Activated naive CD8-positive, alpha-beta T cell (primary cell): ENCODE data around the gene EPB41.
"Not testable (repeated sequence)": the region's sequence is repeated elsewhere in the genome, so short reads cannot be mapped to it uniquely, and the experiment has no call there.

Experiments
- H3K27ac Mint-ChIP-seq: one replicate; pipeline ENCODE4 v1.8.0; 2021; ENCODE audit warnings: mixed read lengths
- H3K27me3 Mint-ChIP-seq: one replicate; pipeline ENCODE4 v1.8.0; 2021; ENCODE audit warnings: mixed read lengths
- H3K36me3 Mint-ChIP-seq: one replicate; pipeline ENCODE4 v1.8.0; 2021; ENCODE audit warnings: mixed read lengths
- H3K4me1 Mint-ChIP-seq: one replicate; pipeline ENCODE4 v1.8.0; 2021; ENCODE audit warnings: low read depth, mixed read lengths
- H3K4me3 Mint-ChIP-seq: one replicate; pipeline ENCODE4 v1.8.0; 2021; ENCODE audit warnings: mild to moderate bottlenecking, mixed read lengths
- H3K9me3 Mint-ChIP-seq: one replicate; pipeline ENCODE4 v1.8.0; 2021; ENCODE audit warnings: low read depth, mixed read lengths

The EPB41 gene

GRCh38 chr1:29144178-29144577 lies 229.8 kb downstream of the EPB41 start:
- no peak overlapping the region for H3K27ac Mint-ChIP-seq
- no peak overlapping the region for H3K4me3 Mint-ChIP-seq
- no peaks in the 10 kb centered on the region for H3K4me1 Mint-ChIP-seq
- peaks cover 16% of the 10 kb centered on the region for H3K36me3 Mint-ChIP-seq
- no peaks in the 10 kb centered on the region for H3K27me3 Mint-ChIP-seq
- H3K9me3 Mint-ChIP-seq: peaks cover 4% of the 10 kb centered on the region

GRCh38 chr1:29145739-29146437 lies 231.5 kb downstream of the EPB41 start:
- peak overlapping the region; percentile 7 for H3K27ac Mint-ChIP-seq
- no peaks in the 10 kb centered on the region for H3K4me1 Mint-ChIP-seq
- H3K27me3 Mint-ChIP-seq: no peaks in the 10 kb centered on the region
- H3K4me3 Mint-ChIP-seq: no peak overlapping the region
- H3K36me3 Mint-ChIP-seq: peaks cover 20% of the 10 kb centered on the region
- H3K9me3 Mint-ChIP-seq: peaks cover 4% of the 10 kb centered on the region

GRCh38 chr1:29148656-29149491 lies 234.5 kb downstream of the EPB41 start:
- Mint-ChIP-seq H3K4me3 (no peak overlapping the region), H3K36me3 (peaks cover 17% of the 10 kb centered on the region), H3K27ac (no peak overlapping the region), H3K27me3 (no peaks in the 10 kb centered on the region), H3K9me3 (peaks cover 4% of the 10 kb centered on the region), H3K4me1 (no peaks in the 10 kb centered on the region)

DNA sequence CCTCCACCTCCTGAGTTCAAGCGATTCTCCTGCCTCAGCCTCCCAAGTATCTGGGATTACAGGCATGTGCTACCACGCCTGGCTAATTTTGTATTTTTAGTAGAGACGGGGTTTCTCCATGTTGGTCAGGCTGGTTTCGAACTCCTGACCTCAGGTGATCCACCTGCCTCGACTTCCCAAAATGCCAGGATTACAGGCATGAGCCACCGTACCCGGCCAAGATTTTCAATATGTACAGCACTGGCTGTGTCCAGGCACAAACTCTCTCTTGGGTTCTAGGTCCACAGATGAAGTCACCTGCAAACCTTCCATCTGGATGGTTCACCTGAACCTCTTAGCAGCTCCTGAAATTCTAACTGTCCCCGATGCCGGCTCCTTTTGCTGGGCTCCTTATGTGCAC lies 236.0 kb downstream of the EPB41 start:
- not testable (repeated sequence) for H3K4me1 Mint-ChIP-seq, H3K4me3 Mint-ChIP-seq, H3K27ac Mint-ChIP-seq, H3K27me3 Mint-ChIP-seq, H3K9me3 Mint-ChIP-seq
- H3K36me3 Mint-ChIP-seq: peaks cover 19% of the 10 kb centered on the region

GRCh38 chr1:29152046-29152805 lies 237.9 kb downstream of the EPB41 start:
- Mint-ChIP-seq H3K27ac (no peak overlapping the region), H3K4me1 (no peaks in the 10 kb centered on the region), H3K9me3 (no peaks in the 10 kb centered on the region), H3K36me3 (peaks cover 13% of the 10 kb centered on the region), H3K4me3 (no peak overlapping the region), H3K27me3 (no peaks in the 10 kb centered on the region)

DNA sequence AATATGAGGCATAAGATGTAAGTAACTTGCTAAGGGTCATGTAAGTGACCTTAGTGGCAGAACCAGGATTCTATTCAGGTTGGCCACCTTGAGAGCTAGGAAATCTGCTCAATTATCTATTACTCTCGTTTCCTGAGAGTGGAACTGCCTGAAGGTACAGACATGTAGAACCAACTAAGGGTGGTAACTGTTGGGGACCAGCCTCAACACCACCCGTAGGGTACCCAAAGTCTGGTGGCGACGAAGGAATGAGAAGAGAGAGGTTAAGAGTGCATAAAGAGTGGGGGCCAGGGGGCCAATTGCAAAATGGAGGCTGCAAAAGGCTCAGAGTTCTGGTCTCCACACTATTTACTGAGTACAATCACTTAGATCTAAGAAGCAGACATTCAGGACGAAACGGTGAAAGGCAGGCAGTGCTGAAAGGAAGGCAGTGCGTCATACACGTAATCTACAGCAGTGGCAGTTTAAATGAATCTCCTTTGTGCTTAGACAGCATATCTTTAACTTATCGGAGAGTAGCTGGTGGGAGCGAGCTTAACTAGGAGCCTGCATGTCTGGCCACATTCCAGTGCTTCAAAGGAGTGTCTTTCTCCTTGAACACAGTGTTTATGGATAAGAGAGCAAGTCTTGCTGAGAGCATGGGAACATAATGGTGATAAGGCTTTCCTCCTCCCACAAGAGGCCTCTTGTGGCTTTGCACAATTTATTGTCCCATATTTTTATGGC lies 242.3 kb downstream of the EPB41 start:
- no peak overlapping the region for H3K27ac Mint-ChIP-seq
- no peak overlapping the region for H3K4me3 Mint-ChIP-seq
- no peaks in the 10 kb centered on the region for H3K9me3 Mint-ChIP-seq
- peaks cover 7% of the 10 kb centered on the region for H3K36me3 Mint-ChIP-seq
- no peaks in the 10 kb centered on the region for H3K27me3 Mint-ChIP-seq
- H3K4me1 Mint-ChIP-seq: no peaks in the 10 kb centered on the region

DNA sequence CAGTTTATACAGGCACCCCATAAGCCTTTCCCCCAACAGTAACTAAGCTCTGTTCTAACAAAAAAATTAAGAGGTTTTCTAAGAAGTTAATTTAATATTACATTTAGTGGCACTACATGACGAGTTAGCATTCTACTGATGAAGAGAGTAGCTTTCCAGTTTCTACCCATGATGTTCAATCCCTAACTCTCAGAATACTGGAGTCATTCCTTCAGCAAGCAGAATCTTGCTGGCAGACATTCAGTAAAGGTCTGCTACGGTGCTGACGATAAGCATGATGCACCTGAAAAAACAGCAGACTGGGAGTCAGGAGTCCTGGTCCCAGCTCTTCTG lies 242.9 kb downstream of the EPB41 start:
- no peaks in the 10 kb centered on the region for H3K27me3 Mint-ChIP-seq
- no peak overlapping the region for H3K27ac Mint-ChIP-seq
- peaks cover 7% of the 10 kb centered on the region for H3K36me3 Mint-ChIP-seq
- no peaks in the 10 kb centered on the region for H3K4me1 Mint-ChIP-seq
- no peak overlapping the region for H3K4me3 Mint-ChIP-seq
- no peaks in the 10 kb centered on the region for H3K9me3 Mint-ChIP-seq

GRCh38 chr1:29159773-29160172 lies 245.4 kb downstream of the EPB41 start:
- Mint-ChIP-seq H3K27me3 (no peaks in the 10 kb centered on the region), H3K27ac (no peak overlapping the region), H3K4me1 (peaks cover 17% of the 10 kb centered on the region), H3K4me3 (no peak overlapping the region), H3K36me3 (peaks cover 5% of the 10 kb centered on the region), H3K9me3 (no peaks in the 10 kb centered on the region)

DNA sequence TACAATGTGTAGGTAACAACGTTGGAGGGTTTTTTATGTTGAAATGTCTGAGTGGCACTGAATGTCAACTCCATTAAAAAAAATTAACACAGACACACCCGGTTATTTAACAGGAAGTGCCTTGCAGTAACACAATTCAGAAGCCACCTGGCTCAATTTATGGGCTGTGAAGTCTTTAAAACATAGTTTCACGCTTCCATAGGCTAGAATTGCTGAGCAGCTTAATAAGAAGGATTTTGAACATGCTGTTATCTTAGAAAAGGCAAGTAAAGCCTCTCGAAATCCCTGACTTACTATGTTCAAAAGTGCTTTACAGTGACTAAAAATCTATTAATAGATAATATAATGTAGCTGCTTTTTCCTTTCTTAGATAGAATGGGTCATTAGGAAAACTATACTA lies 247.7 kb downstream of the EPB41 start:
- no peak overlapping the region for H3K27ac Mint-ChIP-seq
- no peaks in the 10 kb centered on the region for H3K9me3 Mint-ChIP-seq
- no peak overlapping the region for H3K4me3 Mint-ChIP-seq
- no peaks in the 10 kb centered on the region for H3K27me3 Mint-ChIP-seq
- H3K4me1 Mint-ChIP-seq: peaks cover 38% of the 10 kb centered on the region
- peaks cover 3% of the 10 kb centered on the region for H3K36me3 Mint-ChIP-seq

GRCh38 chr1:29162476-29163138 lies 248.2 kb downstream of the EPB41 start:
- Mint-ChIP-seq H3K4me1 (peaks cover 42% of the 10 kb centered on the region), H3K9me3 (no peaks in the 10 kb centered on the region), H3K4me3 (no peak overlapping the region), H3K36me3 (peaks cover 3% of the 10 kb centered on the region), H3K27ac (no peak overlapping the region), H3K27me3 (no peaks in the 10 kb centered on the region)

DNA sequence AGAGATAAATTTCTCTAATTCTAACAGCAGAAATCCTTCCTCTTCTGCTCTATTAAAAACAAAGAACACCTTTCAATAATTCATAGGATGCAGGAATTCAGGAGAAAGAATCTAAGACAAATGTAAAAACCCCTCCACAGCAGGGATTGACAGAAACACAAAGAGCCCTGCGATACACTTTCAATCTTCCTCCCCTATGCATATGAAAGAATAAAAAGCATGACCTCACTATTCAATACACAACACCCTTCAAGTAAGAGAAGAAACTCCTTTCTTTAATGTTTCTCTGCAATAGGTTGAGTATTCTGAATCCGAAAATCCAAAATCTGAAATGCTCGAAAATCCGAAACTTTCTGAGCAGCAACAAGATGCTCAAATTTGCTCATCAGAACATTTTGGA lies 250.2 kb downstream of the EPB41 start:
- peaks cover 57% of the 10 kb centered on the region for H3K4me1 Mint-ChIP-seq
- H3K36me3 Mint-ChIP-seq: peaks cover 8% of the 10 kb centered on the region
- H3K27me3 Mint-ChIP-seq: no peaks in the 10 kb centered on the region
- no peak overlapping the region for H3K27ac Mint-ChIP-seq
- no peak overlapping the region for H3K4me3 Mint-ChIP-seq
- H3K9me3 Mint-ChIP-seq: no peaks in the 10 kb centered on the region

DNA sequence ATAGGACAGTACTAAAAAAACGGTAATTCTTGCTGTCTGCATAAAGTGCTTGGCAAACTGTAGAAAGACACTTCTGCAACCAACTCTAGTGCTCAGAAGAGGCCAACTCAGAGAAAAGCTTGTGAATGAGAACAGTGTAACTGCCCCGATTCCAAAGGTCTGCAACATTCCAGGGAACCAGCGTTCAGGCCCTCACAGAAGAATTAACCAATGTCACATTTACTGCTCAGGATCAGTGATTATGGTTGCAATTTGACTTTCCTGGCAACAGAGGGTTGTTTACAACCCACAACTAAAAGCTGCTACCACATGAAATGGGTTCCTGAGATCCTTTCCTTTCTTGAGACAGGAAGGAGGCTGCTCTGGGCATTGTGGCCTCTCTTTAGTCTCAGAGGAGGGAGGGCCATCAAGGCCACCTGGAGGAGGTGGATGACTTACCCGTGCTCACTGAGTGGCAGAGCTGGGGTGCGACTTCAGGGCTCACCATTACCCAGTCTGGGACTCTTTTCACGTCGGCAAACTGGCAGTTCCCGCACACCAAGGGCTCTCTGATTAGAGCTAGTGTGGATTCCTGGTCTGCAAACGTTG lies 252.0 kb downstream of the EPB41 start:
- Mint-ChIP-seq H3K27ac (no peak overlapping the region), H3K9me3 (no peaks in the 10 kb centered on the region), H3K4me3 (no peak overlapping the region), H3K36me3 (peaks cover 8% of the 10 kb centered on the region), H3K4me1 (peaks cover 75% of the 10 kb centered on the region), H3K27me3 (no peaks in the 10 kb centered on the region)

GRCh38 chr1:29167904-29168303 lies 253.5 kb downstream of the EPB41 start:
- H3K27me3 Mint-ChIP-seq: no peaks in the 10 kb centered on the region
- H3K4me3 Mint-ChIP-seq: no peak overlapping the region
- peaks cover 11% of the 10 kb centered on the region for H3K36me3 Mint-ChIP-seq
- no peak overlapping the region for H3K27ac Mint-ChIP-seq
- no peaks in the 10 kb centered on the region for H3K9me3 Mint-ChIP-seq
- H3K4me1 Mint-ChIP-seq: peaks cover 84% of the 10 kb centered on the region
